Rectal smooth muscle tissue (tissue), 1 donor: ENCODE measurements around the gene AVP.

Experiments
- H3K27ac ChIP-seq: one replicate; pipeline ENCODE4 v1.7.0; 2013; ENCODE audit warnings: low read depth, low read length, inconsistent platforms
- H3K27me3 ChIP-seq: one replicate; pipeline ENCODE4 v1.7.0; 2013; ENCODE audit warnings: low read length; ENCODE audit not compliant: control insufficient read depth, insufficient read depth
- H3K36me3 ChIP-seq: one replicate; pipeline ENCODE4 v1.7.0; 2013; ENCODE audit warnings: low read length; ENCODE audit not compliant: control insufficient read depth, insufficient read depth
- H3K4me1 ChIP-seq: one replicate; pipeline ENCODE4 v1.7.0; 2013; ENCODE audit warnings: low read length; ENCODE audit not compliant: control insufficient read depth, insufficient read depth
- H3K4me3 ChIP-seq: one replicate; pipeline ENCODE4 v1.7.0; 2013; ENCODE audit warnings: low read length
- H3K9ac ChIP-seq: one replicate; pipeline ENCODE4 v1.7.0; 2013; ENCODE audit warnings: low read length

Gene AVP

GRCh38 chr20:3106185-3106584 is 21.7 kb upstream of the AVP start:
- Histone ChIP-seq H3K4me3 (no peak overlapping the region), H3K27me3 (no peaks in the 10 kb centered on the region), H3K4me1 (no peaks in the 10 kb centered on the region), H3K9ac (no peak overlapping the region), H3K27ac (no peak overlapping the region), H3K36me3 (peaks cover 5% of the 10 kb centered on the region)

GRCh38 chr20:3105256-3106137 is 21.0 kb upstream of the AVP start:
- H3K4me3 ChIP-seq = no peak overlapping the region
- peaks cover 5% of the 10 kb centered on the region for H3K36me3 ChIP-seq
- no peak overlapping the region for H3K9ac ChIP-seq
- no peak overlapping the region for H3K27ac ChIP-seq
- H3K27me3 ChIP-seq = no peaks in the 10 kb centered on the region
- no peaks in the 10 kb centered on the region for H3K4me1 ChIP-seq

- no peak overlapping the region for H3K4me3 ChIP-seq
- H3K27ac ChIP-seq = no peak overlapping the region
- no peaks in the 10 kb centered on the region for H3K27me3 ChIP-seq
- no peaks in the 10 kb centered on the region for H3K4me1 ChIP-seq
- H3K9ac ChIP-seq = no peak overlapping the region
- no peaks in the 10 kb centered on the region for H3K36me3 ChIP-seq
Measured at GRCh38 chr20:3103369-3104032, 19.0 kb upstream of the AVP start.

GRCh38 chr20:3102575-3103368 is 18.2 kb upstream of the AVP start:
- Histone ChIP-seq H3K27me3 (no peaks in the 10 kb centered on the region), H3K36me3 (no peaks in the 10 kb centered on the region), H3K27ac (no peak overlapping the region), H3K4me1 (no peaks in the 10 kb centered on the region), H3K9ac (no peak overlapping the region), H3K4me3 (no peak overlapping the region)

- H3K9ac ChIP-seq = no peak overlapping the region
- H3K36me3 ChIP-seq = no peaks in the 10 kb centered on the region
- no peak overlapping the region for H3K27ac ChIP-seq
- no peak overlapping the region for H3K4me3 ChIP-seq
- no peaks in the 10 kb centered on the region for H3K4me1 ChIP-seq
- no peaks in the 10 kb centered on the region for H3K27me3 ChIP-seq
Measured at GRCh38 chr20:3101737-3102574, 17.4 kb upstream of the AVP start.

- Histone ChIP-seq H3K4me3 (no peak overlapping the region), H3K27ac (no peak overlapping the region), H3K4me1 (no peaks in the 10 kb centered on the region), H3K36me3 (no peaks in the 10 kb centered on the region), H3K9ac (no peak overlapping the region), H3K27me3 (no peaks in the 10 kb centered on the region)
Measured at GRCh38 chr20:3101251-3101650, 16.7 kb upstream of the AVP start.

GRCh38 chr20:3100480-3100879 is 16.0 kb upstream of the AVP start:
- H3K4me1 ChIP-seq = no peaks in the 10 kb centered on the region
- no peak overlapping the region for H3K27ac ChIP-seq
- H3K36me3 ChIP-seq = no peaks in the 10 kb centered on the region
- no peak overlapping the region for H3K4me3 ChIP-seq
- no peak overlapping the region for H3K9ac ChIP-seq
- H3K27me3 ChIP-seq = no peaks in the 10 kb centered on the region

GRCh38 chr20:3094848-3095629 is 10.5 kb upstream of the AVP start:
- Histone ChIP-seq H3K36me3 (no peaks in the 10 kb centered on the region), H3K27ac (no peak overlapping the region), H3K9ac (no peak overlapping the region), H3K4me3 (no peak overlapping the region), H3K27me3 (no peaks in the 10 kb centered on the region), H3K4me1 (no peaks in the 10 kb centered on the region)

GRCh38 chr20:3093861-3094361 is 9.4 kb upstream of the AVP start:
- Histone ChIP-seq H3K9ac (no peak overlapping the region), H3K4me3 (no peak overlapping the region), H3K36me3 (no peaks in the 10 kb centered on the region), H3K4me1 (no peaks in the 10 kb centered on the region), H3K27ac (no peak overlapping the region), H3K27me3 (no peaks in the 10 kb centered on the region)

GRCh38 chr20:3092611-3093379 is 8.3 kb upstream of the AVP start:
- no peak overlapping the region for H3K9ac ChIP-seq
- peak overlapping the region; percentile 44 for H3K4me3 ChIP-seq
- H3K27ac ChIP-seq = no peak overlapping the region
- H3K4me1 ChIP-seq = no peaks in the 10 kb centered on the region
- no peaks in the 10 kb centered on the region for H3K27me3 ChIP-seq
- H3K36me3 ChIP-seq = no peaks in the 10 kb centered on the region

- Histone ChIP-seq H3K36me3 (no peaks in the 10 kb centered on the region), H3K27ac (no peak overlapping the region), H3K9ac (no peak overlapping the region), H3K4me3 (no peak overlapping the region), H3K27me3 (no peaks in the 10 kb centered on the region), H3K4me1 (no peaks in the 10 kb centered on the region)
Measured at GRCh38 chr20:3090565-3090964, 6.0 kb upstream of the AVP start.
